ENCODE results near the gene ZNF367.

Gene ZNF367

DNA sequence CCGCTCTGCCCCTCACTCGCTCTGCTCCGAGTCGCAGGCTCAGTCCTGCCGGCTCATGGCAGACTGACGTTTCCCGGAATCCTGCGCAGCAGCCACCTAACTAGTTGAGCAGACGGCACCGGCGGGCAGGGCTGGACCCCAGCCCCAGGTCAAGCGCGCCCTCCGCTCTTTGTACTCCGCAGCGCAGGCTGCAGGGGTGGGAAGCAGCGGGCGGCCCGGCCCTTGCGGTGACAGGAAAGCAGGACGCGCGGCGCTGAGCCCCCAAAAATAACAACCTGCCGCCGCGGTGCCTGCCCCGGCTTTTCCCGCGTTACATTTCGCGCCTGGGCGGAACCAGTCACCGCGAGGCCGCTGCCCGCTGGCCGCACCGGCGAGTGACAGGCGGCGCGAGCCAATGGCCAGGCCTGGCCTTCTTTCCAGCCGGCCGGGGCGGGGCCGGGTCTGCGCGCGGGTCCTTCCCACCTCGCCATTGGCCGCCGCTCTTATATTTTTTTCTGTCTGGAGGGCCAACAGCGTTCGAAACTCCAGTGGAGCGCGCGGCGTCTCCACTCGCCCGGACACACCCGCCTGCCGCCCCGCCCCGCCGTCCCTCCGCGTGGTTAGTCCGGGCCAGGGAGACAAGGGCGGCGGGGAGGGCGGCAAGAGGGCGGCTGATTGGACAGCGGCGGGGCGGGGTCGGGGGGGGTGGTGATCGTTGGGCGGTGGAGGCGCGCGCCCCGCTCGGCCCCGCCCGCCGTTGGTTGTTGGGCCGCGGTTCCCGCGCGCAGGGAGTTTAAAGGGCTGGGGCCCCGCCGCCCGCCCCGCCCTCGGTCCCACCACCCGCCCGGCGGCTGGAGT lies at the start of gene ZNF367:
Gene ZNF367 (minus strand): TSS at position 288 of the 837 bp plus-strand sequence. CDS start 338 bp downstream, outside the sequence.
- Mint-ChIP-seq H3K9me3 (no peaks in the 10 kb centered on the region), H3K36me3 (ENCODE audit: low read depth) (peaks cover 4% of the 10 kb centered on the region), H3K4me1 (ENCODE audit: low read depth) (peaks cover 36% of the 10 kb centered on the region), H3K27me3 (ENCODE audit: low read depth) (no peaks in the 10 kb centered on the region), H3K4me3 (peak within 1 kb of the TSS; percentile 93), H3K27ac (peak within 1 kb of the TSS; percentile 96)

GRCh38 chr9:96467784-96468183 lies 49.6 kb upstream of the ZNF367 start:
- Mint-ChIP-seq H3K36me3 (ENCODE audit: low read depth) (peaks cover 8% of the 10 kb centered on the region), H3K9me3 (no peaks in the 10 kb centered on the region), H3K27ac (no peak overlapping the region), H3K4me1 (ENCODE audit: low read depth) (no peaks in the 10 kb centered on the region), H3K27me3 (ENCODE audit: low read depth) (no peaks in the 10 kb centered on the region), H3K4me3 (no peak overlapping the region)

DNA sequence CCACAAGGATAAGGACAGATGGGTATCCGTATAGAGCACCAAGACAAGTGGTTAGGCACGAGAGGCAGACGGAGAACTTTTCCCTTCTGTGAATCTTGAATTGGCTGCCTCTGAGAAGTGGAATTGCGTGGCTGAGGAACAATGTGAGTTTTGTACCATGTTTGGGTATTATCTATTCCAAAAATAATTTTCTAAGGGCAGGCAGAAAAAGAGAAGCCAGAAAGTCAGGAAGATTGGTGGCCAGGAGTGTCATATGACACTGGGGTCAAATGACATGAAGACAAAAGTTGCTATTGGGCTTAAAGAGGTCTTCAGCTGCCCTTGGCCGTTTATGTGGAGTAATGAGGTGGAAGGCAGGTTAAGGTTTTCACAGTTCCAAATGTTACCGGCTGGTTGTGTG lies 46.3 kb upstream of the ZNF367 start:
- Mint-ChIP-seq H3K27ac (no peak overlapping the region), H3K4me3 (no peak overlapping the region), H3K9me3 (no peaks in the 10 kb centered on the region), H3K4me1 (ENCODE audit: low read depth) (peaks cover 1% of the 10 kb centered on the region), H3K36me3 (ENCODE audit: low read depth) (peaks cover 7% of the 10 kb centered on the region), H3K27me3 (ENCODE audit: low read depth) (no peaks in the 10 kb centered on the region)

DNA sequence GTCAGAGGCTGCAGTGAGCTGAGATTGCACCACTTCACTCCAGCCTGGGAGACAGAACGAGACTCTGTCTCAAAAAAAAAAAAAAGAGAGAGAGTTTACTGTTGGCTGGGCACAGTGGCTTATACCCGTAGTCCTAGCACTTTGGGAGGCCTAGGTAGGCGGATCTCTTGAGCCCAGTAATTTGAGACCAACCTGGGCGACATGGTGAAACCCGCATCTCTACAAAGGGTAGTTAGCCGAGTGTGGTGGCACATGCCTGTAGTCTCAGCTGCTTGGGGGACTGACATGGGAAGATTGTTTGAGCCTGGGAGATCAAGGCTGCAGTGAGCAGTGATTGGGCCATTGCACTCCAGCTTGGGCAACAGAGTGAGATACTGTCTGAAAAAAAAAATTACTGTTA lies 44.4 kb upstream of the ZNF367 start:
- Mint-ChIP-seq H3K4me3 (no peak overlapping the region), H3K4me1 (ENCODE audit: low read depth) (peaks cover 8% of the 10 kb centered on the region), H3K27ac (no peak overlapping the region), H3K27me3 (ENCODE audit: low read depth) (no peaks in the 10 kb centered on the region), H3K36me3 (ENCODE audit: low read depth) (peaks cover 14% of the 10 kb centered on the region), H3K9me3 (no peaks in the 10 kb centered on the region)

GRCh38 chr9:96461336-96461735 lies 43.2 kb upstream of the ZNF367 start:
- Mint-ChIP-seq H3K4me1 (ENCODE audit: low read depth) (peaks cover 8% of the 10 kb centered on the region), H3K36me3 (ENCODE audit: low read depth) (peaks cover 14% of the 10 kb centered on the region), H3K27ac (no peak overlapping the region), H3K4me3 (no peak overlapping the region), H3K27me3 (ENCODE audit: low read depth) (no peaks in the 10 kb centered on the region), H3K9me3 (no peaks in the 10 kb centered on the region)

- Mint-ChIP-seq H3K27ac (no peak overlapping the region), H3K4me3 (no peak overlapping the region), H3K4me1 (ENCODE audit: low read depth) (peaks cover 8% of the 10 kb centered on the region), H3K27me3 (ENCODE audit: low read depth) (no peaks in the 10 kb centered on the region), H3K36me3 (ENCODE audit: low read depth) (peaks cover 14% of the 10 kb centered on the region), H3K9me3 (no peaks in the 10 kb centered on the region)
Observed at GRCh38 chr9:96460882-96461281, 42.7 kb upstream of the ZNF367 start.

GRCh38 chr9:96460470-96460869 lies 42.3 kb upstream of the ZNF367 start:
- peaks cover 8% of the 10 kb centered on the region for H3K4me1 Mint-ChIP-seq (ENCODE audit: low read depth)
- H3K27me3 Mint-ChIP-seq (ENCODE audit: low read depth), result no peaks in the 10 kb centered on the region
- peaks cover 14% of the 10 kb centered on the region for H3K36me3 Mint-ChIP-seq (ENCODE audit: low read depth)
- H3K9me3 Mint-ChIP-seq, result no peaks in the 10 kb centered on the region
- H3K4me3 Mint-ChIP-seq, result no peak overlapping the region
- no peak overlapping the region for H3K27ac Mint-ChIP-seq

- Mint-ChIP-seq H3K4me3 (no peak overlapping the region), H3K27ac (no peak overlapping the region), H3K9me3 (no peaks in the 10 kb centered on the region), H3K27me3 (ENCODE audit: low read depth) (no peaks in the 10 kb centered on the region), H3K36me3 (ENCODE audit: low read depth) (peaks cover 14% of the 10 kb centered on the region), H3K4me1 (ENCODE audit: low read depth) (peaks cover 8% of the 10 kb centered on the region)
Observed at GRCh38 chr9:96459268-96460007, 41.3 kb upstream of the ZNF367 start.

DNA sequence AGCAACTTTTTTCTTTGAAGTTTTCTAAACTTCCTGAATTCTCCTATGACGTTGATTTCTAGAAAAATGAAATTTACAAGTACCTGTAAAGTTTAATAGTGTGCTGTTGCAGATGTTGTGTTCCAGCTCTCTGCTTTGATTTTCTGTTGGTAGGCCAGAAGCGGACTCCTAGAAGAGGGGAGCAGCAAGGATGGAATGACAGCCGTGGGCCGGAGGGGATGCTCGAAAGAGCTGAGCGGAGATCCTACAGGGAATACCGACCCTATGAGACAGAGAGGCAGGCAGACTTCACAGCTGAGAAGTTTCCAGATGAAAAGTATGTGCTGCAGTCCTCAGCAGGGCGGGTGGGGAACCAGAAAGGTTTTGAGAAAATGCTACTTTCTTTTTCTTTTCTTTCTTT lies 40.1 kb upstream of the ZNF367 start:
- H3K4me3 Mint-ChIP-seq, result no peak overlapping the region
- H3K4me1 Mint-ChIP-seq (ENCODE audit: low read depth), result peaks cover 9% of the 10 kb centered on the region
- no peaks in the 10 kb centered on the region for H3K27me3 Mint-ChIP-seq (ENCODE audit: low read depth)
- H3K9me3 Mint-ChIP-seq, result no peaks in the 10 kb centered on the region
- H3K36me3 Mint-ChIP-seq (ENCODE audit: low read depth), result peaks cover 15% of the 10 kb centered on the region
- H3K27ac Mint-ChIP-seq, result no peak overlapping the region

DNA sequence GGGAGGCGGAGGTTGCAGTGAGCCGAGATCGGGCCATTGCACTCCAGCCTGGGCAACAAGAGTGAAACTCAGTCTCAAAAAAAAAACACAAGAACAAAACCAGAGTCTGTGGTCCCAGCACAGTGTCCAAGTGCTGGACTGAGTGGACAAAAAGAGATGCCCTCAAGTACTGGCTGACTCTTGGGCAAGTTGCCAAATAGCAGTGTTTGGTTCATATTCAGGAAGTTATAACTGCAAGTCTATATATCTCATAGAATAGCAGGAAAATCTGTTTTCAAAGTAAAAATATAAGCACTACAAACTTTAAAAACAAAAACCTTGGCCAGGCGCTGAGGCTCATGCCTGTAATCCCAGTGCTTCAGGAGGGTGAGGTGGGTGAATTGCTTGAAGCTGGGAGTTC lies 39.1 kb upstream of the ZNF367 start:
- no peaks in the 10 kb centered on the region for H3K9me3 Mint-ChIP-seq
- H3K4me3 Mint-ChIP-seq, result no peak overlapping the region
- peaks cover 15% of the 10 kb centered on the region for H3K36me3 Mint-ChIP-seq (ENCODE audit: low read depth)
- peaks cover 11% of the 10 kb centered on the region for H3K4me1 Mint-ChIP-seq (ENCODE audit: low read depth)
- no peaks in the 10 kb centered on the region for H3K27me3 Mint-ChIP-seq (ENCODE audit: low read depth)
- H3K27ac Mint-ChIP-seq, result no peak overlapping the region

DNA sequence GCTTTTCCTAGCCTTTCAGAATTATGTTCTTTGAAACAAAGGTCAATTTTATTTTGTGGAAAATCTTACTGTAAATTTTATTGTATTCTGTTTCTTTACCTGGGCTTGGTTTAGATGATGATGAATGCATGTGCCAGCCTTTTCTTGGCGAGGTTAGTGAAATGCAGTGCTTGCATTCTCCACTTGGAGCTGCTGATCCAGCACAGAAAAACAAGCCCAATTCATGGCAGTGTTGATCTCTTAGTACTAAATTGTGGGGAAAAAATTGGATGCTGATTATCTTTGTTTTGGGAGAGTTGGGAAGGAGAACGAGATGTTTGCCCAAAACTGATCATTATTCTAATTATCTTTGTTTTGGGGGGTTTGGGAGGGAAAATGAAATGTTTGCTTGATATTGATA lies 35.5 kb upstream of the ZNF367 start:
- Mint-ChIP-seq H3K36me3 (ENCODE audit: low read depth) (peaks cover 5% of the 10 kb centered on the region), H3K27me3 (ENCODE audit: low read depth) (peaks cover 12% of the 10 kb centered on the region), H3K9me3 (no peaks in the 10 kb centered on the region), H3K27ac (no peak overlapping the region), H3K4me1 (ENCODE audit: low read depth) (peaks cover 18% of the 10 kb centered on the region), H3K4me3 (no peak overlapping the region)

- peaks cover 13% of the 10 kb centered on the region for H3K4me1 Mint-ChIP-seq (ENCODE audit: low read depth)
- H3K4me3 Mint-ChIP-seq, result peak overlapping the region; percentile 85
- peaks cover 20% of the 10 kb centered on the region for H3K27me3 Mint-ChIP-seq (ENCODE audit: low read depth)
- peak overlapping the region; percentile 84 for H3K27ac Mint-ChIP-seq
- peaks cover 1% of the 10 kb centered on the region for H3K36me3 Mint-ChIP-seq (ENCODE audit: low read depth)
- H3K9me3 Mint-ChIP-seq, result no peaks in the 10 kb centered on the region
Observed at GRCh38 chr9:96450613-96451528, 32.7 kb upstream of the ZNF367 start.

GRCh38 chr9:96449845-96450612 lies 31.9 kb upstream of the ZNF367 start, which contains the start of gene HABP4:
Gene HABP4, plus strand, starts transcription at chr9:96450169. Its CDS starts 111 bp downstream, at chr9:96450280.
- peak within 1 kb of the TSS; percentile 85 for H3K4me3 Mint-ChIP-seq
- peaks cover 21% of the 10 kb centered on the region for H3K27me3 Mint-ChIP-seq (ENCODE audit: low read depth)
- peaks cover 13% of the 10 kb centered on the region for H3K4me1 Mint-ChIP-seq (ENCODE audit: low read depth)
- H3K9me3 Mint-ChIP-seq, result no peaks in the 10 kb centered on the region
- H3K27ac Mint-ChIP-seq, result peak within 1 kb of the TSS; percentile 79
- H3K36me3 Mint-ChIP-seq (ENCODE audit: low read depth), result peaks cover 1% of the 10 kb centered on the region

- H3K4me1 Mint-ChIP-seq (ENCODE audit: low read depth), result peaks cover 13% of the 10 kb centered on the region
- peaks cover 26% of the 10 kb centered on the region for H3K27me3 Mint-ChIP-seq (ENCODE audit: low read depth)
- no peaks in the 10 kb centered on the region for H3K9me3 Mint-ChIP-seq
- peak overlapping the region; percentile 62 for H3K4me3 Mint-ChIP-seq
- H3K36me3 Mint-ChIP-seq (ENCODE audit: low read depth), result peaks cover 1% of the 10 kb centered on the region
- H3K27ac Mint-ChIP-seq, result no peak overlapping the region
Observed at GRCh38 chr9:96449523-96449844, 31.3 kb upstream of the ZNF367 start.

Data from T-helper 1 cell treated with Interleukin-12 subunit alpha and Interleukin-12 subunit beta and Interleukin-4 antibody, amounts not matched to agents 30 μg/mL and 1 μg/mL, for 36 hours (primary cell).